ENCODE data around the gene STARD4.

STARD4 gene

DNA sequence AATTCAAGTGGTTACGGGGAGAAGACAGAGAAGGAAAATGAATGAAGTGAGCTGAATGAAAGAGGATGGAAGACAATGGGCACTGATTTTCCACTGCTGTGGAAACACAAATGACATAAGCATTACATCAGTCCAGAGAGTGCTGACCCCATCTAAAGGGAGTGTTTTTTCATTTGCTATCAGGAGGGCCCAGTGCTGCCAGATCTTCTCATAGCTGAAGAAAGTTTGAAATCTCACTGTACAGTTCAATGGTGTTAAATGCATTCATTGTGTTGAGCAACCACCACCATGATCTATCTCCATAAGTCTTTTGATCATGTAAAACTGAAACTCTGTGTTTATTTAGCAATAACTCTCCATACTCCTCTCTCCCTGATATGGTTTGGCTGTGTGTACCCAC, 41.5 kb upstream of the STARD4 start:
- no peak overlapping the region for H3K4me3 ChIP-seq (replicated peaks in 1 of 2; ENCODE audit: low read depth in 2 of 2, low read length in 2 of 2)
- DNase-seq (ENCODE audit: low read depth in 2 of 2): no peak
- TF ChIP-seq, protein P1, sequence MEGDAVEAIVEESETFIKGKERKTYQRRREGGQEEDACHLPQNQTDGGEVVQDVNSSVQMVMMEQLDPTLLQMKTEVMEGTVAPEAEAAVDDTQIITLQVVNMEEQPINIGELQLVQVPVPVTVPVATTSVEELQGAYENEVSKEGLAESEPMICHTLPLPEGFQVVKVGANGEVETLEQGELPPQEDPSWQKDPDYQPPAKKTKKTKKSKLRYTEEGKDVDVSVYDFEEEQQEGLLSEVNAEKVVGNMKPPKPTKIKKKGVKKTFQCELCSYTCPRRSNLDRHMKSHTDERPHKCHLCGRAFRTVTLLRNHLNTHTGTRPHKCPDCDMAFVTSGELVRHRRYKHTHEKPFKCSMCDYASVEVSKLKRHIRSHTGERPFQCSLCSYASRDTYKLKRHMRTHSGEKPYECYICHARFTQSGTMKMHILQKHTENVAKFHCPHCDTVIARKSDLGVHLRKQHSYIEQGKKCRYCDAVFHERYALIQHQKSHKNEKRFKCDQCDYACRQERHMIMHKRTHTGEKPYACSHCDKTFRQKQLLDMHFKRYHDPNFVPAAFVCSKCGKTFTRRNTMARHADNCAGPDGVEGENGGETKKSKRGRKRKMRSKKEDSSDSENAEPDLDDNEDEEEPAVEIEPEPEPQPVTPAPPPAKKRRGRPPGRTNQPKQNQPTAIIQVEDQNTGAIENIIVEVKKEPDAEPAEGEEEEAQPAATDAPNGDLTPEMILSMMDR (IDR thresholded peaks at IDR 0.05; ENCODE audit: low read depth, low read length): no peak

DNA sequence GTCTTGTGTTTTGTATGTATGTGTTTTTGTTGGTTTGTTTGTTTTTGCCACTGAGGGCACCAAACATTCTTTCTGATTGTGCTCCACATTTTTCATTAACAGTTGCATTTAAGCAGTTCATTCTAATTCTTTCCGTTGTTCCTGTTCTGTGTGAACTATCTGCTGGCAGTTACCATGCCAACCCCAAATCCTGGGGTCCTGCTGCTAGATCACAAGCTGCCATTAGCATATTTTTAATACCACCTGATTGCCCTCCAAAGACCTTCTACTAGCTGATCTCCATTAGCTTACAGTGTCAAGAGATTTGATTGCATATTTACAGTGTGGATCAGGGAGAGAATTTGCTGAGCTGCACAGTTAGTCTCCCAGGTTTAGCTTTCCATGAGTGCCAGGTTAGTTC, 40.6 kb upstream of the STARD4 start:
- no peak for DNase-seq (ENCODE audit: low read depth in 2 of 2)
- H3K4me3 ChIP-seq (replicated peaks in 1 of 2; ENCODE audit: low read depth in 2 of 2, low read length in 2 of 2): no peak overlapping the region
- TF ChIP-seq, protein P1 (IDR thresholded peaks at IDR 0.05; ENCODE audit: low read depth, low read length): no peak

DNA sequence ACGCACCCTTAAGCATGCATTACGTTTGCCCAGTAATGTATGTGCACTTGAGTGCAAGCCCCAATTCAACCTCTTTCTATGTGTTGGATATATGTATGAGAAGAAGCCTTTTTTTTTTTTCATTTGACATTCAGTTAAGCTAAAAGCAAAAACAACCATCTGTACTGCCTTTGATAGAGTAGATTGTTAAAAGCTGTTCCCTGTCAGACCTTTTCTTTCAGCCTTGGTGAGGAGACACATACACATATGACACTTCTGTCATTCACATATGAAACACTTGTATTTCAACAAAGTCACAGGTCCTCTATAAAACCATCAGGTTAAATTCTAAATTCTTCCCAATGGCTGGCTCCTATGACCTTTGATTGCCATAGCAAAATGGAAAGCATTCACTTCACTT, 40.2 kb upstream of the STARD4 start:
- TF ChIP-seq, protein P1 (IDR thresholded peaks at IDR 0.05; ENCODE audit: low read depth, low read length): no peak
- no peak for DNase-seq (ENCODE audit: low read depth in 2 of 2)
- H3K4me3 ChIP-seq (replicated peaks in 1 of 2; ENCODE audit: low read depth in 2 of 2, low read length in 2 of 2): no peak overlapping the region

DNA sequence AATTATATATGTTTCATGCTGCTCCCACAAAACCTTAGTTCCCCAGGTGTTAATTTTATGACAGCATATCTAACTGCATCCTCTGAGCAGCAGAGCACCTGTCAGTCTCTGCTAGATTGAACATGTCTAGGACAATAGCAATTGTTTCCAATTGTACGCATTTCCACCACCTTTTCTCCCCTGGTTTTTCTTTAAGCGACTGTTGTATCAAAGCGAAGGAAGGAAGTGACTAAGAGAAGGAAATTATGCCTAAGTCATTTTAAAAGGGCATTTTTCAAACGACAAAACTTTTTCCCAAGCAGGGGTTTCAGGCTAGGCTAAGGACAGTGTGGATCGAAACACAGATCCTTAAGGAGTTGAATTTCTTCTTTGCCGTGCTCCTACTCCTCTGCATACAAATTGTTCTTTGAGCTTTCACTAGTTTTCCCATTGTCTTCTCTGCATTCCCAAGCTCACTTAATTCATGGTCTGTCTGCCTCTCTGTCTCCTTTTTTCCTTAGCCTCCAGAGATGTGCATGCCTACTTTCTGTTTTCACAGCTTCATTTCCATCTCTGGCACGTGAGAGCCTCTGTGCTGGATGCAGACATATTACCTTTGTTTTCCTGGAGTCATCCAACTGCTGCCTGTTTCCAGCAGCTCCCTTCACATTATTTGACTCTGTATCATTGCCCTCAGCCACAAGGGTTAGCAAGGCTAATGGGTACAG, 39.4 kb upstream of the STARD4 start:
- TF ChIP-seq, protein P1 (IDR thresholded peaks at IDR 0.05; ENCODE audit: low read depth, low read length): no peak
- peak; percentile 11 to 51 for DNase-seq (ENCODE audit: low read depth in 2 of 2)
- no peak overlapping the region for H3K4me3 ChIP-seq (replicated peaks in 1 of 2; ENCODE audit: low read depth in 2 of 2, low read length in 2 of 2)

DNA sequence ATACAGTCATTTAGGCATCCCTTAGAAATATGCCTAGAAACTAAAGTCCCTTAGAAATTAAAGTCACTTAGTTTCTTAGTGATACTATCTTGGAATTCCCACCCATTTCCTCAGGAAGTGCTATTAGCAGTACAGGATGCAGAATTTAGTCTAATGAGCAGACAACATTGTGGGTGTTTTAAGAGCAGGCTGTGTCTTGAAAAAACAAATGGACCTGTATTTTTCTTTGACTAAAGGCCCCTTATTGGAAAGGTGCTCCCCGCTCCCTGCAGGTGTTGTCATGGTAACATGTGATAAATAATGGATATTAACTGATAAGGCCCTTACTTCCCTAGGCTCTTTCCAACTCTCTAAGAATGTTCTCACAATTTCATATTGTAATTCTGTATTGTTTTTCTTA, 38.8 kb upstream of the STARD4 start:
- H3K4me3 ChIP-seq (replicated peaks in 1 of 2; ENCODE audit: low read depth in 2 of 2, low read length in 2 of 2): no peak overlapping the region
- TF ChIP-seq, protein P1 (IDR thresholded peaks at IDR 0.05; ENCODE audit: low read depth, low read length): no peak
- DNase-seq (ENCODE audit: low read depth in 2 of 2): no peak

DNA sequence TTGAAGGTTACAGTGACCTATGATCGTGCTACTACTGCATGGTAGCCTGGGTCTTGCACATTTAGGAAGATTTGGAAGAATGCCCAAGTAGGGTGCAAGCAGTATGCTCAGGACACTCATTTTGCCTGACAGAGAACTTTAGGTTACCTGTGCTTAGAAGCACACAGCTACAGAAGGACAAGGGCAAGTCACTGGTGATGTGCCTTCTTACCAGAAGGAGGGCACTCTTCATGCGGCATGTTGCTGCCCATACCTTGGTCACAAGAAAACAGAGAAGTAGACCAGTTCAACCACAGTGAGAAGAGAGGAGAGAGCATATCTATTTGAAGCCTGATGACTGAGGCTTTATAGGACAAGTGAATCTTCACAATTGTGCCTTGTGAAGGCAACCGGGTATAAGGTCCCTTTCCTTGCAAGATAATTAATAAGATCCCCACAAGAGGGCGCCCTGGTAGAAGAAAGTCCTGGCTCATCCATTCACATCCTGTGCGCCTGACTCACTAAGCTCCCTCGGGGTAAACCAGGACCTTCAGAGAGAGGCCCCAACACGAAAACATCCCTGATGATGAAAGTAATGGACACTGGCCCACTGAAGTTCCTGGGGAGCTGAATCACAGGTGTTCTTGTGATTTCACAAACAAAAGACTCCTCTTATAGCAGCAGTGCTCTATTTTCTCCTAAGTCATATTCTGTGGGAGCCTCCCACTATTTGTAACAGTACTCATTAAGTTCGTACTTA, 38.1 kb upstream of the STARD4 start:
- peak; percentile 96 to 100 for DNase-seq (ENCODE audit: low read depth in 2 of 2)
- TF ChIP-seq, protein P1 (IDR thresholded peaks at IDR 0.05; ENCODE audit: low read depth, low read length): peak; percentile 56
- H3K4me3 ChIP-seq (replicated peaks in 1 of 2; ENCODE audit: low read depth in 2 of 2, low read length in 2 of 2): no peak overlapping the region

Measured in cardiac fibroblast (primary cell).